Uterus (tissue), 4 donors: Measurements from ENCODE around the gene PRRC1. TPM values are rescaled to one million over a fixed set of nuclear protein-coding genes. Genes with fewer than 3 reads are reported as not detected.

Experiments
- DNase-seq, 2 donors: peaks; one replicate each; pipeline ENCODE4 v3.0.0-alpha.2; 2019 to 2020
- H3K27ac ChIP-seq, 2 donors: fragments of 200-600 bp; sonication (generic); 1 replicate in 1 of 2; 2 replicates in 1 of 2; pipeline ENCODE4 v1.5.1; 2016 to 2018
- H3K27me3 ChIP-seq, 2 donors: fragments of 200-600 bp; sonication (generic); one replicate each; pipeline ENCODE4 v1.5.1; 2018 to 2019; ENCODE audit warnings: control low read depth in 1 of 2
- H3K36me3 ChIP-seq, 2 donors: fragments of 200-600 bp; sonication (generic); one replicate each; pipeline ENCODE4 v1.5.1; 2019; ENCODE audit warnings: control low read depth in 1 of 2
- H3K4me1 ChIP-seq, 2 donors: fragments of 200-600 bp; sonication (generic); one replicate each; pipeline ENCODE4 v1.5.1; 2018 to 2019; ENCODE audit warnings: control low read depth in 1 of 2
- H3K4me3 ChIP-seq, 2 donors: fragments of 200-600 bp; sonication (generic); 1 replicate in 1 of 2; 2 replicates in 1 of 2; pipeline ENCODE4 v1.5.1; 2018 to 2019; ENCODE audit warnings: mild to moderate bottlenecking in 1 of 2
- H3K9me3 ChIP-seq, 2 donors: fragments of 200-600 bp; sonication (generic); one replicate each; pipeline ENCODE4 v1.5.1; 2019; ENCODE audit warnings: control low read depth in 1 of 2
- POLR2A ChIP-seq, 2 donors: fragments of 450-650 bp; IDR thresholded peaks; one replicate each; pipeline ENCODE4 v1.6.1; 2016; ENCODE audit warnings: antibody characterized with exemption in 2 of 2, mild to moderate bottlenecking in 1 of 2, moderate library complexity in 1 of 2
- intact Hi-C: fragments of 100-400 bp; cut with DNase I; formaldehyde crosslinking; loops from one replicate; pipeline ENCODE4 v1.15.1; 2023; ENCODE audit warnings: low total_unique reads
- total RNA-seq, 4 donors: library from RNA; depleted of rRNA in 3 of 4; stranded (reverse); fragments of >200 nt in 3 of 4; gene quantifications; one replicate each; pipeline versions ENCODE4 v1.1.0 to v1.2.4, GENCODE V29; 2014 to 2023
- TF ChIP-seq, protein P1 (sequence below), 4 experiments: fragments of 200-600 bp in 2 of 4; fragments of 450-650 bp in 2 of 4; sonication (generic) in 2 of 4; IDR thresholded peaks; one replicate each; pipeline ENCODE4 v1.5.1; 2016 to 2019; ENCODE audit warnings: antibody characterized with exemption in 4 of 4, mild to moderate bottlenecking in 2 of 4, moderate library complexity in 1 of 4
- donor health status: DM: yes; HTN: yes; CAD: no.

PRRC1 gene
- total RNA-seq, 4 donors from 2014 or later = 32.9 to 109 (median 77.3) TPM

DNA sequence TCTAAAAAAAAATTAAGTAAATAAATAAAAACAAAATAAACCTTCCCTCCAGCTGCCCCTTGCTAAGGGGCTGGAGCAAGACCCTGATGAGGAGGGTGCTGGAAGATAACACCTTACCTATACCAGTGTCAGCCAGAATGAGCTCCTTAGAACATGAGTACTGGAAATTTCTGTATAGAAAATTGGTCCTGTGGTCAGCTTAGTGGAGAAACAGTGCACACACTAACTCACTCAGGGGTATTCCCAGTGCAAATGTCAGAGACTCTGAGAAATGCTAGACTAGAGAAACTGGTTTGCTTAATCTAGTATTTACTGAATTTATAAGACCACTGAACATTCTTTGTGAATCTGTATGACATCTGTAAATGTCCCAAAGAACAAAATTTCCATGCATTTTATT lies 69.4 kb downstream of the PRRC1 start:
- Histone ChIP-seq H3K36me3 (no peaks in the 10 kb centered on the region), H3K4me3 (no peak overlapping the region), H3K27ac (no peak overlapping the region), H3K9me3 (no peaks in the 10 kb centered on the region), H3K27me3 (no peaks in the 10 kb centered on the region), H3K4me1 (no peaks in the 10 kb centered on the region)
- TF ChIP-seq, protein P1, sequence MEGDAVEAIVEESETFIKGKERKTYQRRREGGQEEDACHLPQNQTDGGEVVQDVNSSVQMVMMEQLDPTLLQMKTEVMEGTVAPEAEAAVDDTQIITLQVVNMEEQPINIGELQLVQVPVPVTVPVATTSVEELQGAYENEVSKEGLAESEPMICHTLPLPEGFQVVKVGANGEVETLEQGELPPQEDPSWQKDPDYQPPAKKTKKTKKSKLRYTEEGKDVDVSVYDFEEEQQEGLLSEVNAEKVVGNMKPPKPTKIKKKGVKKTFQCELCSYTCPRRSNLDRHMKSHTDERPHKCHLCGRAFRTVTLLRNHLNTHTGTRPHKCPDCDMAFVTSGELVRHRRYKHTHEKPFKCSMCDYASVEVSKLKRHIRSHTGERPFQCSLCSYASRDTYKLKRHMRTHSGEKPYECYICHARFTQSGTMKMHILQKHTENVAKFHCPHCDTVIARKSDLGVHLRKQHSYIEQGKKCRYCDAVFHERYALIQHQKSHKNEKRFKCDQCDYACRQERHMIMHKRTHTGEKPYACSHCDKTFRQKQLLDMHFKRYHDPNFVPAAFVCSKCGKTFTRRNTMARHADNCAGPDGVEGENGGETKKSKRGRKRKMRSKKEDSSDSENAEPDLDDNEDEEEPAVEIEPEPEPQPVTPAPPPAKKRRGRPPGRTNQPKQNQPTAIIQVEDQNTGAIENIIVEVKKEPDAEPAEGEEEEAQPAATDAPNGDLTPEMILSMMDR (IDR thresholded peaks at IDR 0.05) = no peak
- no peak for TF ChIP-seq POLR2A (IDR thresholded peaks at IDR 0.05)
- intact Hi-C loops = no loop called here
- DNase-seq = no peak

DNA sequence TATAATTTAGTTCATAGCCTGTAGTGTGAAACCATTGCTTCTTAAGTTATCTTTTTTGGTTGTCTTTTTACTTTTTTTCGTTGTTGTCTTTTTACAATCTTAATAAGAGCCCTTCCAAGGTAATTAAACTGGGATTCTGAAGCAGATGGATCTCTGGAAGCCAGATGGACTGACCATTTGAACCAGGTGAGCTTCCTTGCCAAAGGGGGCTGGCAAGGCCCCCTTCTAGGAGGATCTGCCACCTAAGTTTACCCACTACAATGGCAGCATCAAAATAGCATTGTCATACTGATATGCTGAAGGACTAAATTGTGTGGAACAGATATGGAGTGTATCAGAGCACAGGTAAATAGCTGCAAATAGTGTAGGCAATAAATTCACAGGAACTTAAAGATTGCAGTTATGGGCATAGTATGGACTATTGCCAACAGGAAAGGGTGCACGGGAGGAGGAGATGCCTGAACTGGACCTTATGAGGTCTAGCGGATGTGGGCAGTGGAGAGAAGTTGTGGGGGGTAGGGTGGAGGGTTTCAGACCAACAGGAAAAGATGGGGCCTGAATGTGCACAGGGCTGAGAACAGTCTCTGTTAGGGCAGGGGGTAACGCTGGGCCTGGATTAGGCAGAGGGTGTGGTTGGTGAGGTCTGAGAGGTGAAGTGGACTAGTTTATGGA lies 69.9 kb downstream of the PRRC1 start:
- no peak overlapping the region for H3K27ac ChIP-seq
- no peak overlapping the region for H3K4me3 ChIP-seq
- H3K9me3 ChIP-seq = no peaks in the 10 kb centered on the region
- no peaks in the 10 kb centered on the region for H3K4me1 ChIP-seq
- H3K27me3 ChIP-seq = no peaks in the 10 kb centered on the region
- no peak for DNase-seq
- no peak for TF ChIP-seq POLR2A (IDR thresholded peaks at IDR 0.05)
- TF ChIP-seq, protein P1 (IDR thresholded peaks at IDR 0.05) = no peak
- H3K36me3 ChIP-seq = no peaks in the 10 kb centered on the region
- intact Hi-C loops = no loop called here

DNA sequence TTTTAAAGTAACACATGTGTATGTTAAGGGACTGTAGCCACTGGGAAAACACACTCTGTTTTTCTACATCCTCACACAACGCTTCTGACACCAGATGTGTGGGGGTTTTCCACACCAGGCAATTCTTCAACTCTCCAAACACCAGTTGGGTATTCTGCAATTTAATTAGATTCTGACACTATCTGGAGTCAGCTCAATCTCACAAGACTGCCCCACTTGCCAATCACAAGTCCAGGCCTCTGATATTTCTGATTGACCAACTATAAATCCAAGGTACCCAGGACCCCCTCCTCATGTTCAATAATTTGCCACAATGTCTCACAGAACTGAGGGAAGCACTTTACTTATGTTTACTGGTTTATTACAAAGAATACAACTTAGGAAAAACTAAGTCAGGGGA lies 70.9 kb downstream of the PRRC1 start:
- no peak overlapping the region for H3K27ac ChIP-seq
- no peaks in the 10 kb centered on the region for H3K9me3 ChIP-seq
- TF ChIP-seq, protein P1 (IDR thresholded peaks at IDR 0.05) = no peak
- TF ChIP-seq POLR2A (IDR thresholded peaks at IDR 0.05) = no peak
- no peaks in the 10 kb centered on the region for H3K36me3 ChIP-seq
- H3K4me3 ChIP-seq = no peak overlapping the region
- no peak for DNase-seq
- no peaks in the 10 kb centered on the region for H3K27me3 ChIP-seq
- intact Hi-C loops = no loop called here
- no peaks in the 10 kb centered on the region for H3K4me1 ChIP-seq

DNA sequence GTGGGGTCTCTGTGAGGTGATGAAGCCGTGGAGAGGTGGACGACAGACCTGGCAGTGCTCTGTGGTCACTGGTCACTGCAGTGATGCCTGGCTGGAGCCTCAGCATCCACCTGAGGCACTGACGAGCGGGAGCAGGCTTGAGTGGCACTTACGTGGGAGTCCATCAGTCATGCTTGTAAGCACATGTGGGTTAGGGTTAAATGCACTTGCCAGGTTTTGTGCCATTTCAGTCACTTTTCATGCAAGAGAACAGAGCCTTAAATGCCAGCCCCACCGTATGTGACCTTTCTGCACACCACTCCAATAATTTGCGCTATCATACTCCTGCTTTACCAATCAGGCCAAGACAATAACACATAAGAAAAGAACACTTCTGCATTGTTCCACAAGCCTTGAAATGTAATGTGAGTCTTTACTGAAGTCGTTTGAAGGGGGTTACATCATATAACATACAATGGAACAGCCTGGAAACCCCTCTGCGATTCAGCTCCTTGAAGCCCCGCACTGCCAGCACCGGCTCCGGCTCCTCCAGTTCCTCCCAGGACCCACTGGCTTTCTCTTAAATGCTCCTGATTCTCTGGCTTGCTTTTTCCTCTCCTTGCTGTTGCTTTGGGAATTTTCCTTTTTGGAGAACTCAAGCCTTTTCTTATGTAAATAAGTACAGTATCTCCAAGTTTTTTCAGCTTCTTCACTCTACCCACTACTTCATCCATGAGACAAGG lies 72.0 kb downstream of the PRRC1 start:
- Histone ChIP-seq H3K4me1 (no peaks in the 10 kb centered on the region), H3K27me3 (no peaks in the 10 kb centered on the region), H3K36me3 (no peaks in the 10 kb centered on the region), H3K27ac (no peak overlapping the region), H3K4me3 (no peak overlapping the region), H3K9me3 (no peaks in the 10 kb centered on the region)
- no peak for DNase-seq
- intact Hi-C loops = no loop called here
- TF ChIP-seq POLR2A (IDR thresholded peaks at IDR 0.05) = no peak
- TF ChIP-seq, protein P1 (IDR thresholded peaks at IDR 0.05) = no peak

DNA sequence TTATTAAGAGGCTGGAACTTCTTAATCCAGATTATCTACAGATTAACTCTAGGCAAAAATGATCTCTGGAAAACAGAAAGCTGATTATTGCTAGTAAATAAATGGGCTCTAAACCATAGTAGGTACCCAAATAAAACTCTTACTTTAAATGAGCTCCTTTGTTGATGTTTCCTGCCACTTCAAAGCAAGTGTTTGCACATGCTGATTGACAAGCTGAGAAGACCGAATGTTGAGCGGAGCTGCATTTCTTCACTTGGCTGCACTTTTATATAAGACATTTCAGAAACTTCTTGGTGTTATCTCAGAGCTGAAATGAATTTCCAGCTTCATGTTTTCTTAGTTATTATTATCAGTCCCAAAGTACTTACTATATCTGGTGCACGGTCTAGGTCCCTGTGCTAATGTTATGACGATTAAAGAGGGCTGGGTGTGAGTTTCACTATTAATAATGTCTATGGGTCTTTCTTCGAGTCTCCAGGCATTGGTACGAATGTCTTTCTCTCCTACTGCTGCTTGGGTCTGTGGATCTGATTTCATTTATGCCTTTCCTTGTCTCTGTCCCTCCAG lies 72.8 kb downstream of the PRRC1 start:
- no peak for DNase-seq
- Histone ChIP-seq H3K36me3 (no peaks in the 10 kb centered on the region), H3K27ac (no peak overlapping the region), H3K27me3 (no peaks in the 10 kb centered on the region), H3K4me1 (no peaks in the 10 kb centered on the region), H3K9me3 (no peaks in the 10 kb centered on the region), H3K4me3 (no peak overlapping the region)
- TF ChIP-seq POLR2A (IDR thresholded peaks at IDR 0.05) = no peak
- TF ChIP-seq, protein P1 (IDR thresholded peaks at IDR 0.05) = no peak
- intact Hi-C loops = no loop called here
